ENCODE results near the gene TMED10.

DNA sequence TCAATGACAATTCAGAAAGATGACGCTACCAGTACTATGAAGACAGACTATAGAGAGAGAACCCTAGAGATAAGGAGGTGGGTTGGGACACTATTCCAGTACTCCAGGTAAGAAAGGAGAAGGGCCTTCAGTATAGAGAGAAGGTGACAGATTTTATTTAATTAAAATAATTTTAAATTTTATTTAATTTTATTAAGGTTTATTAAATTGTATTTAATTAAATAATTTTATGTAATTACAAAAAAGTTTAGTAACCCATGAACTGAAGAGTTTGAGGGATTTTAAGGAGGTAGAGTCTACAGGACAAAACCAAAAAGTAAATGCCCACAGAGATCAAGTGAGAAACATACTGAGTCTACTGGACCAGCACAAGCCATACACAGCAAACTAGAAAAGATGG, 20.3 kb downstream of the TMED10 start:
- TF ChIP-seq POLR2AphosphoS5 (IDR thresholded peaks at IDR 0.05) = no peak
- TF ChIP-seq, protein P1, sequence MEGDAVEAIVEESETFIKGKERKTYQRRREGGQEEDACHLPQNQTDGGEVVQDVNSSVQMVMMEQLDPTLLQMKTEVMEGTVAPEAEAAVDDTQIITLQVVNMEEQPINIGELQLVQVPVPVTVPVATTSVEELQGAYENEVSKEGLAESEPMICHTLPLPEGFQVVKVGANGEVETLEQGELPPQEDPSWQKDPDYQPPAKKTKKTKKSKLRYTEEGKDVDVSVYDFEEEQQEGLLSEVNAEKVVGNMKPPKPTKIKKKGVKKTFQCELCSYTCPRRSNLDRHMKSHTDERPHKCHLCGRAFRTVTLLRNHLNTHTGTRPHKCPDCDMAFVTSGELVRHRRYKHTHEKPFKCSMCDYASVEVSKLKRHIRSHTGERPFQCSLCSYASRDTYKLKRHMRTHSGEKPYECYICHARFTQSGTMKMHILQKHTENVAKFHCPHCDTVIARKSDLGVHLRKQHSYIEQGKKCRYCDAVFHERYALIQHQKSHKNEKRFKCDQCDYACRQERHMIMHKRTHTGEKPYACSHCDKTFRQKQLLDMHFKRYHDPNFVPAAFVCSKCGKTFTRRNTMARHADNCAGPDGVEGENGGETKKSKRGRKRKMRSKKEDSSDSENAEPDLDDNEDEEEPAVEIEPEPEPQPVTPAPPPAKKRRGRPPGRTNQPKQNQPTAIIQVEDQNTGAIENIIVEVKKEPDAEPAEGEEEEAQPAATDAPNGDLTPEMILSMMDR (IDR thresholded peaks at IDR 0.05) = no peak

All from prostate gland (tissue), 2 donors.